GM12878 (cell line): ENCODE results near the gene UBAC2. TPM values are rescaled to one million over a fixed set of nuclear protein-coding genes. Genes with fewer than 3 reads are reported as not detected.

Experiments used
- CBFB ChIP-seq: IDR thresholded peaks from 2 replicates; pipeline ENCODE4 v1.6.1; 2016; ENCODE audit warnings: antibody characterized with exemption, low read depth
- CHD1 ChIP-seq: IDR thresholded peaks from 2 replicates; pipeline ENCODE4 v1.6.1; 2012; ENCODE audit warnings: low read depth, low read length, improper control_type of control experiment
- CHD4 ChIP-seq: fragments of 200-600 bp; sonication (generic); IDR thresholded peaks from 2 replicates; pipeline ENCODE4 v1.6.1; 2016; ENCODE audit warnings: mild to moderate bottlenecking
- CREB1 ChIP-seq: IDR thresholded peaks from 2 replicates; pipeline ENCODE4 v1.6.1; 2012; ENCODE audit warnings: low read depth, mild to moderate bottlenecking, inconsistent platforms
- DPF2 ChIP-seq: fragments of 450-650 bp; IDR thresholded peaks from 2 replicates; pipeline ENCODE4 v1.6.1; 2017; ENCODE audit warnings: mild to moderate bottlenecking
- FOXM1 ChIP-seq: IDR thresholded peaks from 2 replicates; pipeline ENCODE4 v1.6.1; 2012; ENCODE audit warnings: low read depth, mild to moderate bottlenecking, inconsistent platforms, low read length, moderate library complexity
- HDAC6 ChIP-seq: fragments of 200-600 bp; sonication (generic); IDR thresholded peaks from one replicate; pipeline ENCODE4 v1.8.0; 2017; ENCODE audit warnings: antibody characterized with exemption; ENCODE audit not compliant: unreplicated experiment
- IKZF2 ChIP-seq, 2 experiments: fragments of 450-650 bp; IDR thresholded peaks; 2 replicates each; pipeline ENCODE4 v1.6.1; 2017; ENCODE audit warnings: mild to moderate bottlenecking in 2 of 2, moderate library complexity in 2 of 2
- JUND ChIP-seq: IDR thresholded peaks from 2 replicates; pipeline ENCODE4 v1.6.1; 2012; ENCODE audit warnings: low read depth, mild to moderate bottlenecking, low read length, improper control_type of control experiment, moderate library complexity
- MTA2 ChIP-seq: fragments of 450-650 bp; IDR thresholded peaks from 2 replicates; pipeline ENCODE4 v1.6.1; 2016; ENCODE audit warnings: low read depth, mild to moderate bottlenecking, moderate library complexity
- MTA3 ChIP-seq: IDR thresholded peaks from 2 replicates; pipeline ENCODE4 v1.6.1; 2012; ENCODE audit warnings: low read length, inconsistent platforms, borderline replicate concordance
- NFXL1 ChIP-seq: fragments of 450-650 bp; IDR thresholded peaks from 2 replicates; pipeline ENCODE4 v1.6.1; 2017; ENCODE audit warnings: antibody characterized with exemption, mild to moderate bottlenecking, borderline replicate concordance
- ZBED1 ChIP-seq: IDR thresholded peaks from 2 replicates; pipeline ENCODE4 v1.6.1; 2016; ENCODE audit warnings: borderline replicate concordance
- ZZZ3 ChIP-seq: IDR thresholded peaks from 2 replicates; pipeline ENCODE4 v1.6.1; 2011; ENCODE audit warnings: low read depth; ENCODE audit not compliant: control insufficient read depth, insufficient read length
- polyA plus RNA-seq, 11 experiments: library from polyadenylated mRNA; depleted of rRNA in 4 of 11; unstranded in 6 of 11; stranded (reverse) in 5 of 11; fragments of >200 nt; fragmentation: Nextera tagmentation in 4 of 11; fragmentation: Illumina TruSeq in 1 of 11; extraction: Ambion mirVana in 4 of 11; extraction: Trizol in 1 of 11; gene quantifications; 1 replicate in 1 of 11; 2 replicates in 10 of 11; pipeline versions ENCODE4 v1.2.1 to v1.2.3, GENCODE V29; 2011 to 2016; ENCODE audit warnings: inconsistent platforms in 2 of 11, missing spikeins in 2 of 11, low read depth in 1 of 11
- total RNA-seq, 4 experiments: library from RNA; depleted of rRNA in 3 of 4; stranded (reverse); fragments of >200 nt in 3 of 4; fragmentation: Illumina TruSeq in 1 of 4; extraction: Trizol in 1 of 4; gene quantifications; 2 replicates each; pipeline versions ENCODE4 v1.2.1 to v1.2.3, GENCODE V29; 2013 to 2021
- TF ChIP-seq, protein P1 (sequence below): fragments of 450-650 bp; IDR thresholded peaks from 2 replicates; pipeline ENCODE4 v1.6.1; 2016; ENCODE audit warnings: mild to moderate bottlenecking, moderate library complexity, borderline replicate concordance
- TF ChIP-seq, protein P2 (sequence below): fragments of 150-350 bp; IDR thresholded peaks from 2 replicates; pipeline ENCODE4 v1.6.1; 2016; ENCODE audit warnings: low read depth, low read length
- TF ChIP-seq, protein P3 (sequence below): IDR thresholded peaks from 2 replicates; pipeline ENCODE4 v1.6.1; 2011; ENCODE audit warnings: mild to moderate bottlenecking, low read depth, low read length, moderate library complexity; ENCODE audit not compliant: insufficient replicate concordance

UBAC2 gene
- total and polyA plus RNA-seq, 10 of the 15 experiments (the other 5 are each of a cell fraction or from before 2014, with no cell fraction given) = 3.0 to 54.6 (median 17.4) TPM

DNA sequence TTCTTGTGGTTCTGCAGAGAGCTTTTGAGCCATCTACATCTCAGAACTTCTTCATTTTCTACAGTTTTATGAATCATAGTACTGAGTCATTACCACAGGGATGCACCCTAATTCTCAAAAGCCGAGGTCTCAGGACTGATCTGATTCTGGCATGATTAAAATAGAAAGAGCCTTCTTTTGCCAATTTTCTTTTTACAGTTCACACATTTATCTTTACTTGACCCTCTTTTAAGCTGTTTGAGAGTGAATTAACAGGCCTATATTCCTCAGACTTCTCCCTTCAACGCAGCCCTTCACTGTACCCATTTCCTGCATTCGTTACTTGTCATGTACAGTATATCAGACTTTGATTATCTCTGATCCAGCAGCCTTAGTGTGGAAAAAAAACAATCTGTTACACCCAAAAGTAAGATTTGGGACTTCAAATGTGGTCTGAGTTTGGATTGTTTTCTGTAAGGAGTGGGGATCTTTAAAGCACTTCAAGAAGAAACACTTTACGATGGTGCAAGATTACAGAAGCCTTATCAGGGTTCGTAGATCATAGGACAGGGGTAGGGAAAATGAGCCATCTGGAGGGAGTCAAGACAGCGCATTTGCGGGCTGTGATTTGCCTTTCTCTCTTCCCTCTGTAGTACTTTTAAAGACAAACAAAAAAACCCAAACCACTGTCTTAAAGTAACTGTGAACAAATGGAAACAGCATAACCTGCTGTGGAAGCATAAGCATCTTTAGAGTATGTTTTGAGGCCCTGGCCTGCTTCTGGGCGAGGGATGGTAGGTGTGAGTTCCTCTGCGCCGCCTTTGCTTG lies 121.8 kb downstream of the UBAC2 start (continued):
- TF ChIP-seq, protein P1, sequence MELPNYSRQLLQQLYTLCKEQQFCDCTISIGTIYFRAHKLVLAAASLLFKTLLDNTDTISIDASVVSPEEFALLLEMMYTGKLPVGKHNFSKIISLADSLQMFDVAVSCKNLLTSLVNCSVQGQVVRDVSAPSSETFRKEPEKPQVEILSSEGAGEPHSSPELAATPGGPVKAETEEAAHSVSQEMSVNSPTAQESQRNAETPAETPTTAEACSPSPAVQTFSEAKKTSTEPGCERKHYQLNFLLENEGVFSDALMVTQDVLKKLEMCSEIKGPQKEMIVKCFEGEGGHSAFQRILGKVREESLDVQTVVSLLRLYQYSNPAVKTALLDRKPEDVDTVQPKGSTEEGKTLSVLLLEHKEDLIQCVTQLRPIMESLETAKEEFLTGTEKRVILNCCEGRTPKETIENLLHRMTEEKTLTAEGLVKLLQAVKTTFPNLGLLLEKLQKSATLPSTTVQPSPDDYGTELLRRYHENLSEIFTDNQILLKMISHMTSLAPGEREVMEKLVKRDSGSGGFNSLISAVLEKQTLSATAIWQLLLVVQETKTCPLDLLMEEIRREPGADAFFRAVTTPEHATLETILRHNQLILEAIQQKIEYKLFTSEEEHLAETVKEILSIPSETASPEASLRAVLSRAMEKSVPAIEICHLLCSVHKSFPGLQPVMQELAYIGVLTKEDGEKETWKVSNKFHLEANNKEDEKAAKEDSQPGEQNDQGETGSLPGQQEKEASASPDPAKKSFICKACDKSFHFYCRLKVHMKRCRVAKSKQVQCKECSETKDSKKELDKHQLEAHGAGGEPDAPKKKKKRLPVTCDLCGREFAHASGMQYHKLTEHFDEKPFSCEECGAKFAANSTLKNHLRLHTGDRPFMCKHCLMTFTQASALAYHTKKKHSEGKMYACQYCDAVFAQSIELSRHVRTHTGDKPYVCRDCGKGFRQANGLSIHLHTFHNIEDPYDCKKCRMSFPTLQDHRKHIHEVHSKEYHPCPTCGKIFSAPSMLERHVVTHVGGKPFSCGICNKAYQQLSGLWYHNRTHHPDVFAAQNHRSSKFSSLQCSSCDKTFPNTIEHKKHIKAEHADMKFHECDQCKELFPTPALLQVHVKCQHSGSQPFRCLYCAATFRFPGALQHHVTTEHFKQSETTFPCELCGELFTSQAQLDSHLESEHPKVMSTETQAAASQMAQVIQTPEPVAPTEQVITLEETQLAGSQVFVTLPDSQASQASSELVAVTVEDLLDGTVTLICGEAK = no peak
- TF ChIP-seq MTA2 = peak; percentile 95
- TF ChIP-seq CHD1 = no peak
- no peak for TF ChIP-seq HDAC6
- TF ChIP-seq JUND = peak; percentile 74; the same call in 1 of the 2 replicates
- no peak for TF ChIP-seq NFXL1
- peak; percentile 91; the same call in 1 of the 2 replicates for TF ChIP-seq ZBED1
- TF ChIP-seq IKZF2 (IDR thresholded peaks at IDR 0.05) = peak; percentile 81 to 84
- TF ChIP-seq ZZZ3 = no peak
- no peak for TF ChIP-seq CHD4
- TF ChIP-seq FOXM1 = peak; percentile 98
- TF ChIP-seq CBFB = peak; percentile 90
- TF ChIP-seq MTA3 = peak; percentile 85; the same call in 1 of the 2 replicates
- TF ChIP-seq, protein P2, sequence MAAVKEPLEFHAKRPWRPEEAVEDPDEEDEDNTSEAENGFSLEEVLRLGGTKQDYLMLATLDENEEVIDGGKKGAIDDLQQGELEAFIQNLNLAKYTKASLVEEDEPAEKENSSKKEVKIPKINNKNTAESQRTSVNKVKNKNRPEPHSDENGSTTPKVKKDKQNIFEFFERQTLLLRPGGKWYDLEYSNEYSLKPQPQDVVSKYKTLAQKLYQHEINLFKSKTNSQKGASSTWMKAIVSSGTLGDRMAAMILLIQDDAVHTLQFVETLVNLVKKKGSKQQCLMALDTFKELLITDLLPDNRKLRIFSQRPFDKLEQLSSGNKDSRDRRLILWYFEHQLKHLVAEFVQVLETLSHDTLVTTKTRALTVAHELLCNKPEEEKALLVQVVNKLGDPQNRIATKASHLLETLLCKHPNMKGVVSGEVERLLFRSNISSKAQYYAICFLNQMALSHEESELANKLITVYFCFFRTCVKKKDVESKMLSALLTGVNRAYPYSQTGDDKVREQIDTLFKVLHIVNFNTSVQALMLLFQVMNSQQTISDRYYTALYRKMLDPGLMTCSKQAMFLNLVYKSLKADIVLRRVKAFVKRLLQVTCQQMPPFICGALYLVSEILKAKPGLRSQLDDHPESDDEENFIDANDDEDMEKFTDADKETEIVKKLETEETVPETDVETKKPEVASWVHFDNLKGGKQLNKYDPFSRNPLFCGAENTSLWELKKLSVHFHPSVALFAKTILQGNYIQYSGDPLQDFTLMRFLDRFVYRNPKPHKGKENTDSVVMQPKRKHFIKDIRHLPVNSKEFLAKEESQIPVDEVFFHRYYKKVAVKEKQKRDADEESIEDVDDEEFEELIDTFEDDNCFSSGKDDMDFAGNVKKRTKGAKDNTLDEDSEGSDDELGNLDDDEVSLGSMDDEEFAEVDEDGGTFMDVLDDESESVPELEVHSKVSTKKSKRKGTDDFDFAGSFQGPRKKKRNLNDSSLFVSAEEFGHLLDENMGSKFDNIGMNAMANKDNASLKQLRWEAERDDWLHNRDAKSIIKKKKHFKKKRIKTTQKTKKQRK = no peak
- TF ChIP-seq DPF2 = peak; percentile 93
- TF ChIP-seq CREB1 = peak; percentile 32; the same call in 1 of the 2 replicates
- TF ChIP-seq, protein P3, sequence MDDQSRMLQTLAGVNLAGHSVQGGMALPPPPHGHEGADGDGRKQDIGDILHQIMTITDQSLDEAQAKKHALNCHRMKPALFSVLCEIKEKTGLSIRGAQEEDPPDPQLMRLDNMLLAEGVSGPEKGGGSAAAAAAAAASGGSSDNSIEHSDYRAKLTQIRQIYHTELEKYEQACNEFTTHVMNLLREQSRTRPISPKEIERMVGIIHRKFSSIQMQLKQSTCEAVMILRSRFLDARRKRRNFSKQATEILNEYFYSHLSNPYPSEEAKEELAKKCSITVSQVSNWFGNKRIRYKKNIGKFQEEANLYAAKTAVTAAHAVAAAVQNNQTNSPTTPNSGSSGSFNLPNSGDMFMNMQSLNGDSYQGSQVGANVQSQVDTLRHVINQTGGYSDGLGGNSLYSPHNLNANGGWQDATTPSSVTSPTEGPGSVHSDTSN = no peak
